Subcutaneous adipose tissue (tissue), 4 donors: Measurements from ENCODE around the gene GABRG3. TPM values are rescaled to one million over a fixed set of nuclear protein-coding genes. Genes with fewer than 3 reads are reported as not detected.

ENCODE experiments used
- CTCF ChIP-seq: fragments of 450-650 bp; IDR thresholded peaks from one replicate; pipeline ENCODE4 v1.5.1; 2016; ENCODE audit warnings: low read depth, mild to moderate bottlenecking, control low read depth, antibody characterized with exemption, moderate library complexity
- total RNA-seq, 4 donors: library from RNA; depleted of rRNA; stranded (reverse); fragments of >200 nt; gene quantifications; one replicate each; pipeline ENCODE4 v1.1.0, GENCODE V29; 2016

GABRG3 gene
- total RNA-seq, 4 donors from 2014 or later, result not detected

DNA sequence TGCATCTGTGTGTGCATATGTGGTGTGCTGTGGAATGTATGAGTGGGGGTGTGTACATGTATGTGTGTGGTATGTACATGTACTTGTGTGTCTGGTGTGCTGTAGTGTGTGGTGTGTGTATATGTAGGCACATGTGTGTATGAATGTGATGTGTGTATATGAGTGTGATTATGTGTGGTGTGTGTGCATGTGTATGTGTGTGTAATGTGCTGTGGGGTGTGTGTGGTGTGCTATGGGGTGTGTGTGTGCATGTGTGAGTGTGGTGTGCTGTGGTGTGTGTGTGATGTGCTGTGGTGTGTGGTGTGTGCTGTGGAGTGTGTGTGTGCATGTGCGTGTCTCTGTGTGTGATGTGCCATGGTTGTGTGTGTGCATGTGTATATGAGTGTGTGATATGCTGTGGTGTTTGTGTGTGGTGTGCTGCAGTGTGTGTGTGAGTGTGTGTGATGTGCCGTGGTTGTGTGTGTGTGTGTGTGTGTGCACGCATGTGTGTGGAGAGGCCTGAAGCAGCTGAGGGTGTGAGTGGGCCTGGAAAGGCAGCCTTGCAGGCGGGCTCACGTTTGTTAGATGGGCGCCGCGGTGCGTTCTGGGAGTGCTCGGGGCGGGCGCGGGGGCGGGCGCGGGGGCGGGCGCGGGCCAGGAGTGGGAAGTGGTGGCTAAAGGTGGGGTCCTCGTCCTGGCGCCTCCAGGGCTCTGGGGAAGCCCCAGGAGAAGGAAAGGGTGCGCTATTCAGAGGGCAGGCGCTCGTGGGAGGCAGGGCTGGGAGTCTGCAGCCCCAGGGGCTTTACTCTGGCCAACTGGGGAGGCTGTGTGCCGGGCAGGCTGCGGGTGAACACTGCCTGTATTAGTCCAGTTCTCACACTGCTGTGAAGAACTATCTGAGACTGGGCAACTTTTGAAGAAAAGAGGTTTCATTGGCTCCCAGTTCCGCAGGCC lies 116.9 kb downstream of the GABRG3 start:
- TF ChIP-seq CTCF, result no peak

GRCh38 chr15:27088584-27089232 lies 117.7 kb downstream of the GABRG3 start:
- TF ChIP-seq CTCF, result no peak

DNA sequence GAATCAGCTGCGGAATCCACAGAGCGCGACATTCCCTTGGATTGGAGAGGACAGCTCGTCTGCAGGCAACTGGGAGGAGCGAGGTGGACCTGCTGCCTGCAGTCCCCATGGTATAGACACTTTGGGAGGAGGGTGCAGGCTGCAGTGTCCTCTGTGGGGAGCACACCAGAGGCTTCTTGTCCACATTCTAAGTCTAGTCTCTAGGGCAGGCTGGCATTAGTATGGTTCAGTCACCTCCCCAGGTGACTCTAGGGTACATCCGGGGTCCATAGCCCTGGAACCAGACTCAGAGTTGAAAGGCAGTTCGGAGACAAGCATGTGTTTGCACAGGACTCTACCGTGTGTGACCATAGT lies 118.2 kb downstream of the GABRG3 start:
- no peak for TF ChIP-seq CTCF

DNA sequence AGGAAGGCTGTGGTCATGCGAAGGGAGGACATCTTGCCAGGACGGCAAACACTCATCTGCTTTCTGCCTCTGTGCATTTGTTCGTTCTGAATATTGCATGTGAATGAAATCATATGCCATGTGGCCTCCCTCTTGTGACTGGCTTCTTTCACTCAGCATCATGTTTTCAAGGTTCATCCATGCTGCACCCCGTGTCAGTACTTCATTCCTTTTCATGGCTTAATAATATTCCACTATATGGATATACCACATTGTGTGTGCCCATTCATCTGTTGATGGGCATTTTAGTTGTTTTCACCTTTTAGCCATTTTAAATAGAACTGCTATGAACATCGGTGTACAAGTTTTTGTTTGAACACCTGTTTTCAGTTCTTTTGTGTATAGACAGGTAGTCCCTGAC lies 118.7 kb downstream of the GABRG3 start:
- TF ChIP-seq CTCF, result no peak

DNA sequence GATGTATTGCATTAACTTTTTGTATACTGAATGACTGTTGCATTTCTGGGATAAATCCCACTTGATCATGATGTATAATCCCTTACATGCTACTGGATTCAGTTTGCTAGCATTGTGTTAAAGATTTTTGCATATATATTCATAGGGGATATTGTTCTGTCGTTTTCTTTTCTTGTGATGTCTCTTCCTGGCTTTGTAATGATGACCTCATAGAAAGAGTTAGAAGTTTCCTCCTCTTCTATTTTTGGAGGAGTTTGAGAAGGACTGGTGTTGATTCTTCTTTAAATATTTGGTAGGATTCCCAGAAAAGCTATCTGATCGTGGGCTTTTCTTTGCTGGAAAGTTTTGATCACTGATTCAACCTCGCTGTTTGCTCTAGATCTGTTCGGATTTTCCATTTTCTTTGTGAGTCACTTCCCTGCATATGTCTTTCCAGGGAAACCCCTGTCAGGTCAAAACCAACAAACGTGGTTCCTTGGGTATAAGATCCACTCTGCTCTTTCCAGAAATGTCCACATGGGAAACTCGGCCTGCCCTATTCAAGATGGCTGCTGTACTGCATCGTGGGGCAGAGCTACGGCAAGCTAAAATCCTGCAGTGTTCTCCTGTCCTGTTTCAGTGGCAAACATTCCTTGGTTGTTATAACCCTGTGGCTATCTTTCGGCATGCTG lies 120.4 kb downstream of the GABRG3 start:
- TF ChIP-seq CTCF, result no peak

DNA sequence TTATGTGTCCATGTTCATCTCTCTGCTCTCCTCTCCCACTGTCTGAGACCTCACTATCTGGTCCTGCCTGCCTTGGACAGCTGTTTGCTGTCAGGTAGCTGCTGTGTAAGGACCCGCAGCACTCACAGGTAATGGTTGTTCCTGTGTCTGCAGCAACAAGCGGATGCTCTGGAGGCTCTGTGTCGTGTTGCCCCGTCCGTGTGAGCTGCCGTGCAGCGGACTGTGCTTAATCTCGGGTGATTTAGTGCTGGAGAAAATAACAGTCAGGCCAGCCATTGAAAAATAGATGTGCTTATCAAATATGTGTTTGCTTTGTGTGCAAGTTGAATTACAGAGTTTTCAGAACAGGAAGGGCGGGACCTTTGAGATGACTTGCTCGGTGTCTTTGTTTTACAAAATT lies 121.4 kb downstream of the GABRG3 start:
- TF ChIP-seq CTCF, result no peak

GRCh38 chr15:27094235-27094634 lies 123.3 kb downstream of the GABRG3 start:
- no peak for TF ChIP-seq CTCF
